Fibroblast of lung (primary cell): ENCODE results near the gene COL15A1. TPM values are rescaled to one million over a fixed set of nuclear protein-coding genes. Genes with fewer than 3 reads are reported as not detected.

ENCODE experiments used
- DNase-seq, 2 donors: peaks; one replicate each; pipeline versions ENCODE4 v3.0.0 to v3.0.0-alpha.2; 2010; ENCODE audit warnings: low read depth in 2 of 2
- H2AFZ ChIP-seq: 2 replicates; pipeline ENCODE4 v1.5.1; 2012; ENCODE audit warnings: low read length, control low read depth, inconsistent platforms
- H3K27ac ChIP-seq: 2 replicates; pipeline ENCODE4 v1.5.1; 2011; ENCODE audit warnings: low read length, control low read depth; ENCODE audit not compliant: insufficient read depth
- H3K27me3 ChIP-seq: 2 replicates; pipeline ENCODE4 v1.5.1; 2011; ENCODE audit warnings: mild to moderate bottlenecking, low read length; ENCODE audit not compliant: control insufficient read depth, insufficient read depth
- H3K36me3 ChIP-seq: 2 replicates; pipeline ENCODE4 v1.5.1; 2011; ENCODE audit warnings: low read length; ENCODE audit not compliant: control insufficient read depth, insufficient read depth
- H3K4me1 ChIP-seq: 2 replicates; pipeline ENCODE4 v1.5.1; 2011; ENCODE audit warnings: low read length; ENCODE audit not compliant: control insufficient read depth, insufficient read depth; ENCODE audit errors: extremely low read depth
- H3K4me2 ChIP-seq: 2 replicates; pipeline ENCODE4 v1.5.1; 2011; ENCODE audit warnings: low read length, control low read depth; ENCODE audit not compliant: insufficient read depth; ENCODE audit errors: extremely low read depth
- H3K4me3 ChIP-seq, 4 experiments: fragments of 200-600 bp in 1 of 4; sonication (generic) in 1 of 4; replicated peaks in 1 of 4; 2 replicates each; pipeline ENCODE4 v1.5.1; 2011 to 2016; ENCODE audit warnings: low read length in 4 of 4, low read depth in 3 of 4, mild to moderate bottlenecking in 3 of 4, control low read depth in 2 of 4, inconsistent platforms in 1 of 4, mixed read lengths in 1 of 4; ENCODE audit not compliant: insufficient read depth in 1 of 4; ENCODE audit errors: control extremely low read depth in 1 of 4
- H3K79me2 ChIP-seq: 2 replicates; pipeline ENCODE4 v1.5.1; 2012; ENCODE audit warnings: mild to moderate bottlenecking, low read length, inconsistent platforms; ENCODE audit not compliant: control insufficient read depth, insufficient read depth
- H3K9ac ChIP-seq: 2 replicates; pipeline ENCODE4 v1.5.1; 2011; ENCODE audit warnings: mild to moderate bottlenecking, low read length, control low read depth; ENCODE audit not compliant: insufficient read depth
- H3K9me3 ChIP-seq: 2 replicates; pipeline ENCODE4 v1.5.1; 2012; ENCODE audit warnings: low read depth, low read length; ENCODE audit not compliant: control insufficient read depth, insufficient read depth
- H4K20me1 ChIP-seq: 2 replicates; pipeline ENCODE4 v1.5.1; 2011; ENCODE audit warnings: low read length; ENCODE audit not compliant: control insufficient read depth, insufficient read depth; ENCODE audit errors: extremely low read depth
- EZH2 ChIP-seq: IDR thresholded peaks from 2 replicates; pipeline ENCODE4 v1.5.1; 2012; ENCODE audit warnings: low read length, control low read depth, mild to moderate bottlenecking; ENCODE audit errors: missing control alignments
- polyA plus RNA-seq, 2 donors: library from polyadenylated mRNA; depleted of rRNA in 1 of 2; stranded (reverse) in 1 of 2; unstranded in 1 of 2; fragments of >200 nt; gene quantifications; 2 replicates each; pipeline ENCODE4 v1.2.1, GENCODE V29; 2011 to 2012; ENCODE audit warnings: missing spikeins in 1 of 2
- total RNA-seq: library from RNA; depleted of rRNA; stranded (reverse); fragments of >200 nt; gene quantifications from 2 replicates; pipeline ENCODE4 v1.2.1, GENCODE V29; 2014
- TF ChIP-seq, protein P1 (sequence below), 2 donors: IDR thresholded peaks in 1 of 2; conservative IDR thresholded peaks in 1 of 2; 1 replicate in 1 of 2; 2 replicates in 1 of 2; pipeline ENCODE4 v1.5.1; 2011 to 2012; ENCODE audit warnings: low read length in 2 of 2, control low read depth in 1 of 2, inconsistent platforms in 1 of 2, low read depth in 1 of 2, mild to moderate bottlenecking in 1 of 2

COL15A1 gene
- total and polyA plus RNA-seq, 2 donors (not counting 1 experiment from before 2014, with no cell fraction given), result 13.3 to 41.0 TPM

DNA sequence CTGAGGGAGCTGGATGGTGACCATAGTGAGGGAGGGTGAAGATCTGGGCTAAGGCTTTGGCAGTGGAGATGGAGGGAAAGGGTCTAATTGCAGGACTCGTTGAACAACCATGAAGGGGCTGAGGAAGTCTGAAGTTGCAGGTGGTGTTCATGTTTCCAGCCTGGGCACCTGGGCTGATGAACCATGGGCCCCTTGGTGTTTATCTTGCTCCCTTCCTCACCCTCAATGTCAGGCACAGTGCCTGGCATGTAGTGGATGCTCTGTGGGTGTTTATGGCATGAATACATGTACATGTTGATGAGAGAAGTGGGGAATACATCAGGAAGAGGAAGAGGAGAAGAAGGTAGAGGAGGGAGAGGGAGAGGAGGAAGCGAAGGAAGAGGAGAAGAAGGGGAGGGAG lies 31.3 kb upstream of the COL15A1 start:
- Histone ChIP-seq H3K4me1 (peaks cover 15% of the 10 kb centered on the region), H2AFZ (no peak overlapping the region), H3K9ac (no peak overlapping the region), H3K27ac (no peak overlapping the region), H4K20me1 (no peaks in the 10 kb centered on the region), H3K4me3 (no peak overlapping the region), H3K4me2 (no peak overlapping the region), H3K79me2 (no peaks in the 10 kb centered on the region), H3K36me3 (no peaks in the 10 kb centered on the region), H3K27me3 (no peaks in the 10 kb centered on the region), H3K9me3 (no peaks in the 10 kb centered on the region)
- no peak for DNase-seq
- TF ChIP-seq EZH2, result no peak
- TF ChIP-seq, protein P1, sequence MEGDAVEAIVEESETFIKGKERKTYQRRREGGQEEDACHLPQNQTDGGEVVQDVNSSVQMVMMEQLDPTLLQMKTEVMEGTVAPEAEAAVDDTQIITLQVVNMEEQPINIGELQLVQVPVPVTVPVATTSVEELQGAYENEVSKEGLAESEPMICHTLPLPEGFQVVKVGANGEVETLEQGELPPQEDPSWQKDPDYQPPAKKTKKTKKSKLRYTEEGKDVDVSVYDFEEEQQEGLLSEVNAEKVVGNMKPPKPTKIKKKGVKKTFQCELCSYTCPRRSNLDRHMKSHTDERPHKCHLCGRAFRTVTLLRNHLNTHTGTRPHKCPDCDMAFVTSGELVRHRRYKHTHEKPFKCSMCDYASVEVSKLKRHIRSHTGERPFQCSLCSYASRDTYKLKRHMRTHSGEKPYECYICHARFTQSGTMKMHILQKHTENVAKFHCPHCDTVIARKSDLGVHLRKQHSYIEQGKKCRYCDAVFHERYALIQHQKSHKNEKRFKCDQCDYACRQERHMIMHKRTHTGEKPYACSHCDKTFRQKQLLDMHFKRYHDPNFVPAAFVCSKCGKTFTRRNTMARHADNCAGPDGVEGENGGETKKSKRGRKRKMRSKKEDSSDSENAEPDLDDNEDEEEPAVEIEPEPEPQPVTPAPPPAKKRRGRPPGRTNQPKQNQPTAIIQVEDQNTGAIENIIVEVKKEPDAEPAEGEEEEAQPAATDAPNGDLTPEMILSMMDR (conservative IDR thresholded peaks at IDR 0.05 in 1 of 2, IDR thresholded peaks at IDR 0.05 in 1 of 2; ENCODE audit: low read depth in 1 of 2, low read length in 2 of 2), result no peak

DNA sequence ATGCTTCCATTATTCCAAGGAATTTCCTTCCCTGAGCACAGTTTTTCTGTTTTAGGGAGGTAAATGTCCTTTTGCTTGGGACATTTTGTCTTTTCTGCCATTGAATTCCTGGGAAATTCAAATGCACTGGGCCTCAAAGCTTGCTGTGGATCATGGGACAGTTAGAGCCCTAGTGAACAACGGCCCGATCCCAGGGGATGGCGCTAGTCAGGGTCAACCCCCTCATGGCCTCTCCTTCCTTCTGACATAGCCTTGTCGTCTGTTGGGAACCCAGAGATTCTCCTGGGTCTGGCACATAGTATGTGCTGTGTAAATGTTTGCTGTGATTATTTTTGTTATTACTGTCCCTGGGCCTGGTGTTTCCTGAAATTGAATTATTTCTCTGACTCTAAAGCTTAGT lies 30.7 kb upstream of the COL15A1 start:
- Histone ChIP-seq H3K4me1 (peaks cover 13% of the 10 kb centered on the region), H3K4me3 (no peak overlapping the region), H3K27ac (no peak overlapping the region), H3K36me3 (no peaks in the 10 kb centered on the region), H2AFZ (no peak overlapping the region), H3K9ac (no peak overlapping the region), H3K9me3 (no peaks in the 10 kb centered on the region), H3K79me2 (no peaks in the 10 kb centered on the region), H4K20me1 (no peaks in the 10 kb centered on the region), H3K27me3 (no peaks in the 10 kb centered on the region), H3K4me2 (no peak overlapping the region)
- DNase-seq, result no peak
- TF ChIP-seq, protein P1 (conservative IDR thresholded peaks at IDR 0.05 in 1 of 2, IDR thresholded peaks at IDR 0.05 in 1 of 2; ENCODE audit: low read depth in 1 of 2, low read length in 2 of 2), result no peak
- TF ChIP-seq EZH2, result no peak

DNA sequence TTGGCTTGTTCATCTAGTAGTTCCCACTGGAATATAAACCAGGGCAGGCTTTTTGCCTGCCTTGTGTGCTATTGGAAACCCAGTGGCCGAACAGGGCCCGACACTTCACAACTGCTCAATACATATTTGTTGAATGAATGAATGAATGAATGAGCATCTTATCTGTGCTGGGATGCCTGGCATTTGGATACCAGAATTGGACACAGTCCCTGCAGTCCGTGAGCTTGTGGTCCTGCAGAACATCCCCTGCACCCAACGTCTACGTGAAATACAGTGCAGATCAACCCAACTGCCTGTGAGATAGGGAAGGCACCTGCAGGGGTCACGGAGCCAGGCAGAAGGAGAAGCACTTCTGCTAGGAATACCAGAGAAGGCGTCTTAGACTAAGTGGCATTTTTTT lies 30.0 kb upstream of the COL15A1 start:
- Histone ChIP-seq H3K4me2 (no peak overlapping the region), H2AFZ (no peak overlapping the region), H4K20me1 (no peaks in the 10 kb centered on the region), H3K79me2 (no peaks in the 10 kb centered on the region), H3K9me3 (no peaks in the 10 kb centered on the region), H3K9ac (no peak overlapping the region), H3K4me3 (no peak overlapping the region), H3K4me1 (peaks cover 7% of the 10 kb centered on the region), H3K36me3 (no peaks in the 10 kb centered on the region), H3K27me3 (no peaks in the 10 kb centered on the region), H3K27ac (no peak overlapping the region)
- TF ChIP-seq, protein P1 (conservative IDR thresholded peaks at IDR 0.05 in 1 of 2, IDR thresholded peaks at IDR 0.05 in 1 of 2; ENCODE audit: low read depth in 1 of 2, low read length in 2 of 2), result no peak
- no peak for TF ChIP-seq EZH2
- DNase-seq, result no peak
